Natural killer cell (primary cell): Measurements from ENCODE around the gene FKBP11. TPM values are rescaled to one million over a fixed set of nuclear protein-coding genes. Genes with fewer than 3 reads are reported as not detected.

Source experiments
- ATAC-seq, 3 donors: fragments of 150-1000 bp in 2 of 3; fragments of 200-7000 bp in 1 of 3; cut with Tn5 transposase; 1 replicate in 1 of 3; 2 replicates in 2 of 3; pipeline ENCODE4 v1.10.0; 2021; ENCODE audit warnings: mild to moderate bottlenecking in 2 of 3, moderate library complexity in 2 of 3
- DNase-seq, 2 donors: peaks; one replicate each; pipeline versions ENCODE4 v3.0.0 to v3.0.0-alpha.2; 2013 to 2021; ENCODE audit warnings: mixed read lengths in 1 of 2
- H3K27ac ChIP-seq: one replicate; pipeline ENCODE4 v1.5.1; 2013; ENCODE audit warnings: mild to moderate bottlenecking, low read length
- H3K27me3 ChIP-seq: one replicate; pipeline ENCODE4 v1.6.1; 2013; ENCODE audit warnings: low read length; ENCODE audit not compliant: control insufficient read depth, insufficient read depth
- H3K36me3 ChIP-seq: one replicate; pipeline ENCODE4 v1.6.1; 2013; ENCODE audit warnings: low read length; ENCODE audit not compliant: control insufficient read depth, insufficient read depth
- H3K4me1 ChIP-seq: one replicate; pipeline ENCODE4 v1.6.1; 2013; ENCODE audit warnings: low read length; ENCODE audit not compliant: control insufficient read depth, insufficient read depth
- H3K4me3 ChIP-seq: one replicate; pipeline ENCODE4 v1.5.1; 2013; ENCODE audit warnings: low read length
- H3K9me3 ChIP-seq: one replicate; pipeline ENCODE4 v1.6.1; 2013; ENCODE audit warnings: low read length; ENCODE audit not compliant: control insufficient read depth, insufficient read depth
- H3K27ac Mint-ChIP-seq, 2 donors: one replicate each; pipeline ENCODE4 v1.8.0; 2022; ENCODE audit warnings: mild to moderate bottlenecking in 2 of 2, mixed read lengths in 2 of 2, moderate library complexity in 1 of 2
- H3K27me3 Mint-ChIP-seq, 2 donors: one replicate each; pipeline ENCODE4 v1.8.0; 2022; ENCODE audit warnings: low read depth in 2 of 2, mixed read lengths in 2 of 2
- H3K36me3 Mint-ChIP-seq: one replicate; pipeline ENCODE4 v1.8.0; 2022; ENCODE audit warnings: mixed read lengths
- H3K4me1 Mint-ChIP-seq, 2 donors: one replicate each; pipeline ENCODE4 v1.8.0; 2022; ENCODE audit warnings: mixed read lengths in 2 of 2
- H3K4me3 Mint-ChIP-seq: one replicate; pipeline ENCODE4 v1.8.0; 2022; ENCODE audit warnings: mild to moderate bottlenecking, moderate library complexity, mixed read lengths
- H3K9me3 Mint-ChIP-seq, 2 donors: one replicate each; pipeline ENCODE4 v1.8.0; 2022; ENCODE audit warnings: mixed read lengths in 2 of 2
- WGBS: methylation state at CpG from one replicate; pipeline ENCODE4 v1.1.7; 2013; ENCODE audit warnings: missing lambda C conversion rate; ENCODE audit not compliant: insufficient coverage; 5-methylcytosine and 5-hydroxymethylcytosine counted together
- intact Hi-C: fragments of 100-400 bp; cut with micrococcal nuclease; formaldehyde crosslinking; loops from one replicate; pipeline ENCODE4 v1.14.2; 2022
- total RNA-seq, 4 donors: library from RNA; stranded (reverse); fragments of 120-200 nt in 1 of 4; gene quantifications; one replicate each; pipeline versions ENCODE4 v1.2.3 to v1.2.4, GENCODE V29; 2013 to 2022
- TF ChIP-seq, protein P1 (sequence below): fragments of 200-600 bp; IDR thresholded peaks from one replicate; pipeline ENCODE4 v1.8.0; 2022; ENCODE audit warnings: antibody characterized with exemption

Gene FKBP11
- total RNA-seq, 3 donors from 2014 or later (not counting 1 experiment from before 2014, with no cell fraction given) = 156 to 228 (median 218) TPM

DNA sequence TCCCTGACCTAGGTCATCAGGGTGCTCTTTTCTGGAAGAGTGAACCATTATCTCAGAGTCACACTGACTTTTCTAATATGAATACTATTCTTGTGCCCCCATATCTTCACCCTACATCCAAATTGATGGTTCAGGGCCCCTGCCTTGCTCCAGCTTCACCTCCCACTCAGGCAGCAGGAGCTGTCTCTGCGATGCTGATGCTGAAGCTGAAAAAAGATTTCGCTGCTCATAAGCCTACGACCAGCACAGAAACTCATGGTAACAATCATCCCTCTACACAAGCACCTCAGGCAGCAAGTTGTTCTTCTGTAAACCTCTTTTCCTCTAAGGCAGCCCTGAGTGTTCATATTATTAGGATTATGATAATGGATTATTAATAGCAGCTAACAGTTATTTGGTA is 28.8 kb upstream of the FKBP11 start:
- DNase-seq (no peak), ATAC-seq (no peak)
- intact Hi-C loops = no loop called here
- Mint-ChIP-seq H3K4me3 (no peak overlapping the region), H3K27ac (peak overlapping the region in 1 of 2 donors; percentile 73), H3K4me1 (peaks cover 44 to 45% of the 10 kb centered on the region in 2 donors), H3K27me3 (no peaks in the 10 kb centered on the region), H3K9me3 (no peaks in the 10 kb centered on the region), H3K36me3 (no peaks in the 10 kb centered on the region)
- H3K4me3 ChIP-seq = no peak overlapping the region
- H3K4me1 ChIP-seq = peaks cover 17% of the 10 kb centered on the region
- peaks cover 4% of the 10 kb centered on the region for H3K36me3 ChIP-seq
- TF ChIP-seq, protein P1, sequence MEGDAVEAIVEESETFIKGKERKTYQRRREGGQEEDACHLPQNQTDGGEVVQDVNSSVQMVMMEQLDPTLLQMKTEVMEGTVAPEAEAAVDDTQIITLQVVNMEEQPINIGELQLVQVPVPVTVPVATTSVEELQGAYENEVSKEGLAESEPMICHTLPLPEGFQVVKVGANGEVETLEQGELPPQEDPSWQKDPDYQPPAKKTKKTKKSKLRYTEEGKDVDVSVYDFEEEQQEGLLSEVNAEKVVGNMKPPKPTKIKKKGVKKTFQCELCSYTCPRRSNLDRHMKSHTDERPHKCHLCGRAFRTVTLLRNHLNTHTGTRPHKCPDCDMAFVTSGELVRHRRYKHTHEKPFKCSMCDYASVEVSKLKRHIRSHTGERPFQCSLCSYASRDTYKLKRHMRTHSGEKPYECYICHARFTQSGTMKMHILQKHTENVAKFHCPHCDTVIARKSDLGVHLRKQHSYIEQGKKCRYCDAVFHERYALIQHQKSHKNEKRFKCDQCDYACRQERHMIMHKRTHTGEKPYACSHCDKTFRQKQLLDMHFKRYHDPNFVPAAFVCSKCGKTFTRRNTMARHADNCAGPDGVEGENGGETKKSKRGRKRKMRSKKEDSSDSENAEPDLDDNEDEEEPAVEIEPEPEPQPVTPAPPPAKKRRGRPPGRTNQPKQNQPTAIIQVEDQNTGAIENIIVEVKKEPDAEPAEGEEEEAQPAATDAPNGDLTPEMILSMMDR = no peak
- 94% methylated on average over 3 of the region's 3 CpGs for WGBS
- H3K27ac ChIP-seq = no peak overlapping the region
- no peaks in the 10 kb centered on the region for H3K27me3 ChIP-seq
- H3K9me3 ChIP-seq = no peaks in the 10 kb centered on the region

DNA sequence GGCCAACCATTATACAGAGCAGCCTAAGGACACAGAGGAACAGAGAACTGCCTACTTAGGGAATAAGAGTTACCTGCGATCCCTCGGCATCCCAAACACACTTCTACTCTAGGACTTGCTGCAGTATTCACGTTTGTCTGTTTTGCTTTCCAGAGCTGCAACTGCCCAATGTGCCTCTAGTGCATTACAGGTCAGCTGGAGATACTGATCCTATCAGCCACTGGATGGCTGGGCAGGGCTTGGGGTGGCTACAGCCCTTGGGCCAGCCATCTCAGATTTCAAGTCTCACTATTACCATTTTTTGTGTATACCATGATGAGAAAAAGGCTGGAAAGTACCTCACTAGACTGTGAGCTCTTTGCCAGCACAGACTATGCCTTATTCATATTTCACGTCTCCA is 27.4 kb upstream of the FKBP11 start:
- no peak for ATAC-seq
- no peak overlapping the region for H3K27ac ChIP-seq
- DNase-seq = no peak
- 93% methylated on average over 4 of the region's 4 CpGs for WGBS
- Mint-ChIP-seq H3K36me3 (no peaks in the 10 kb centered on the region), H3K4me3 (no peak overlapping the region), H3K4me1 (peaks cover 41 to 46% of the 10 kb centered on the region in 2 donors), H3K27me3 (no peaks in the 10 kb centered on the region), H3K9me3 (no peaks in the 10 kb centered on the region), H3K27ac (no peak overlapping the region)
- TF ChIP-seq, protein P1 = no peak
- intact Hi-C loops = no loop called here
- H3K9me3 ChIP-seq = no peaks in the 10 kb centered on the region
- H3K27me3 ChIP-seq = no peaks in the 10 kb centered on the region
- peaks cover 15% of the 10 kb centered on the region for H3K4me1 ChIP-seq
- H3K4me3 ChIP-seq = no peak overlapping the region
- H3K36me3 ChIP-seq = peaks cover 6% of the 10 kb centered on the region

DNA sequence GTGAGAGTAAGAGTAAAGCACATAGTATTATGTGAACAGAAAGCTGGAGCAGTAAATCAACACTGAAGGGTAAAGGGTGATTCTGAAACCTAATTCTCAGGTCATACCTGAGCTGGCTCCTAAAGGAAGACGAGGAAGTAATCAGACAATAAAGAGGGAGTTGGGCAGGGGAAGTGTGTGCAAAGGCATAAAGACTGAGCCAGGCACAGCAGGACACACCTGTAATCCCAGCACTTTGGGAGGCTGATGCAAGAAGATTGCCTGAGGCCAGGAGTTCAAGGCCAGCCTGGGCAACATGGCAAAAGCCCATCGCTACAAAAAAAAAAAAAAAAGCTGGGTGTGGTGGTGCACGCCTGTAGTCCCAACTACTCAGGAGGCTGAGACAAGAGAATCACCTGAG is 22.4 kb upstream of the FKBP11 start:
- peaks cover 5% of the 10 kb centered on the region for H3K36me3 ChIP-seq
- H3K9me3 ChIP-seq = no peaks in the 10 kb centered on the region
- Mint-ChIP-seq H3K4me3 (no peak overlapping the region), H3K9me3 (no peaks in the 10 kb centered on the region), H3K36me3 (no peaks in the 10 kb centered on the region), H3K4me1 (peaks cover 15 to 23% of the 10 kb centered on the region in 2 donors), H3K27ac (no peak overlapping the region), H3K27me3 (no peaks in the 10 kb centered on the region)
- DNase-seq (no peak), ATAC-seq (no peak)
- TF ChIP-seq, protein P1 = no peak
- no peak overlapping the region for H3K27ac ChIP-seq
- intact Hi-C loops = no loop called here
- H3K4me3 ChIP-seq = no peak overlapping the region
- 86% methylated on average over 3 of the region's 3 CpGs for WGBS
- H3K4me1 ChIP-seq = no peaks in the 10 kb centered on the region
- H3K27me3 ChIP-seq = no peaks in the 10 kb centered on the region

DNA sequence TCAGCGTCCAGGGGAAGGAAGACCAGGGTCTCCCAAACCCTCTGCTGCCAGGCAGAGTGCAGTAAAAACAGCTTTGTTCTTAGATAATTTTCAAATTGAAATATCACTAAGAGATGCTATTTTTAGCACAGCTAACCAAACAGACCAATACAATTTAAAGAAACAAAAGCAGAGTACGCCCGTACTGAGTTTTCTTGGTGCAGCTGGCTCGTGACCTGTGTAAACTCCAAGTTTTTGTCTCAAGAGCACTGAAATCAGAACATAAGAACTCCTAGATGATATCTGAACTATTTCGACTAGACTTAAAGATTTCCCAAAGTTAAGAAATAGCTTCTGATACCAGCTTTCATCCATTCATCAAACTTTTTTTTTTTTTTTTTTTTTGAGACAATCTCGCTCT is 21.7 kb upstream of the FKBP11 start:
- peaks cover 10 to 27% of the 10 kb centered on the region in 2 donors for H3K4me1 Mint-ChIP-seq
- H3K27me3 Mint-ChIP-seq = no peaks in the 10 kb centered on the region
- 97% methylated on average over 6 of the region's 6 CpGs for WGBS
- Histone ChIP-seq H3K4me3 (no peak overlapping the region), H3K27ac (no peak overlapping the region), H3K4me1 (no peaks in the 10 kb centered on the region), H3K36me3 (peaks cover 2% of the 10 kb centered on the region), H3K9me3 (no peaks in the 10 kb centered on the region), H3K27me3 (no peaks in the 10 kb centered on the region)
- intact Hi-C loops = no loop called here
- TF ChIP-seq, protein P1 = no peak
- no peaks in the 10 kb centered on the region for H3K36me3 Mint-ChIP-seq
- H3K27ac Mint-ChIP-seq = no peak overlapping the region
- DNase-seq (no peak), ATAC-seq (no peak)
- no peak overlapping the region for H3K4me3 Mint-ChIP-seq
- H3K9me3 Mint-ChIP-seq = no peaks in the 10 kb centered on the region
